ENCODE data around the gene RAET1G. TPM values are rescaled to one million over a fixed set of nuclear protein-coding genes. Genes with fewer than 3 reads are reported as not detected.

RAET1G gene
- total RNA-seq, 1 donor = 1.8 TPM

- H3K4me3 ChIP-seq (ENCODE audit: insufficient read depth, low read length) = no peak overlapping the region
- no peak overlapping the region for H2AFZ ChIP-seq (ENCODE audit: low read length)
- H3K4me2 ChIP-seq (ENCODE audit: insufficient read depth, low read length) = no peak overlapping the region
- peaks cover 9% of the 10 kb centered on the region for H3K27me3 ChIP-seq (ENCODE audit: insufficient read depth, low read length)
- H3K27ac ChIP-seq (ENCODE audit: low read depth, low read length) = no peak overlapping the region
- no peaks in the 10 kb centered on the region for H3K79me2 ChIP-seq (ENCODE audit: insufficient read depth, low read length)
- H3K9me3 ChIP-seq (ENCODE audit: low read depth, low read length) = peaks cover 2% of the 10 kb centered on the region
- no peaks in the 10 kb centered on the region for H4K20me1 ChIP-seq (ENCODE audit: insufficient read depth, low read length)
- no peak for TF ChIP-seq CTCF (IDR thresholded peaks at IDR 0.05; ENCODE audit: extremely low read depth, low read depth, low read length)
- no peak for DNase-seq (ENCODE audit: insufficient read length, low spot score, missing footprints)
- H3K4me1 ChIP-seq (ENCODE audit: insufficient read depth, low read length) = no peaks in the 10 kb centered on the region
- H3K36me3 ChIP-seq (ENCODE audit: insufficient read depth, low read length) = no peaks in the 10 kb centered on the region
Observed at GRCh38 chr6:149876241-149876933, 46.5 kb downstream of the RAET1G start.

GRCh38 chr6:149872233-149872632 is 50.7 kb downstream of the RAET1G start:
- Histone ChIP-seq H2AFZ (ENCODE audit: low read length) (no peak overlapping the region), H3K9me3 (ENCODE audit: low read depth, low read length) (peaks cover 2% of the 10 kb centered on the region), H3K27me3 (ENCODE audit: insufficient read depth, low read length) (no peaks in the 10 kb centered on the region), H3K79me2 (ENCODE audit: insufficient read depth, low read length) (no peaks in the 10 kb centered on the region), H3K27ac (ENCODE audit: low read depth, low read length) (no peak overlapping the region), H3K4me1 (ENCODE audit: insufficient read depth, low read length) (no peaks in the 10 kb centered on the region), H3K4me2 (ENCODE audit: insufficient read depth, low read length) (no peak overlapping the region), H4K20me1 (ENCODE audit: insufficient read depth, low read length) (no peaks in the 10 kb centered on the region), H3K36me3 (ENCODE audit: insufficient read depth, low read length) (no peaks in the 10 kb centered on the region), H3K4me3 (ENCODE audit: insufficient read depth, low read length) (no peak overlapping the region)
- no peak for DNase-seq (ENCODE audit: insufficient read length, low spot score, missing footprints)
- TF ChIP-seq CTCF (IDR thresholded peaks at IDR 0.05; ENCODE audit: extremely low read depth, low read depth, low read length) = no peak

GRCh38 chr6:149871182-149871581 is 51.7 kb downstream of the RAET1G start:
- H3K79me2 ChIP-seq (ENCODE audit: insufficient read depth, low read length) = no peaks in the 10 kb centered on the region
- no peak overlapping the region for H3K4me2 ChIP-seq (ENCODE audit: insufficient read depth, low read length)
- no peaks in the 10 kb centered on the region for H3K27me3 ChIP-seq (ENCODE audit: insufficient read depth, low read length)
- no peak overlapping the region for H2AFZ ChIP-seq (ENCODE audit: low read length)
- H3K9me3 ChIP-seq (ENCODE audit: low read depth, low read length) = peaks cover 2% of the 10 kb centered on the region
- H3K4me1 ChIP-seq (ENCODE audit: insufficient read depth, low read length) = no peaks in the 10 kb centered on the region
- no peaks in the 10 kb centered on the region for H4K20me1 ChIP-seq (ENCODE audit: insufficient read depth, low read length)
- no peak overlapping the region for H3K4me3 ChIP-seq (ENCODE audit: insufficient read depth, low read length)
- no peaks in the 10 kb centered on the region for H3K36me3 ChIP-seq (ENCODE audit: insufficient read depth, low read length)
- TF ChIP-seq CTCF (IDR thresholded peaks at IDR 0.05; ENCODE audit: extremely low read depth, low read depth, low read length) = no peak
- no peak for DNase-seq (ENCODE audit: insufficient read length, low spot score, missing footprints)
- no peak overlapping the region for H3K27ac ChIP-seq (ENCODE audit: low read depth, low read length)

GRCh38 chr6:149869275-149869892 is 53.5 kb downstream of the RAET1G start:
- no peak for TF ChIP-seq CTCF (IDR thresholded peaks at IDR 0.05; ENCODE audit: extremely low read depth, low read depth, low read length)
- H3K4me2 ChIP-seq (ENCODE audit: insufficient read depth, low read length) = no peak overlapping the region
- H3K9me3 ChIP-seq (ENCODE audit: low read depth, low read length) = peaks cover 2% of the 10 kb centered on the region
- no peak overlapping the region for H3K4me3 ChIP-seq (ENCODE audit: insufficient read depth, low read length)
- H4K20me1 ChIP-seq (ENCODE audit: insufficient read depth, low read length) = no peaks in the 10 kb centered on the region
- DNase-seq (ENCODE audit: insufficient read length, low spot score, missing footprints) = no peak
- no peak overlapping the region for H2AFZ ChIP-seq (ENCODE audit: low read length)
- H3K79me2 ChIP-seq (ENCODE audit: insufficient read depth, low read length) = no peaks in the 10 kb centered on the region
- no peaks in the 10 kb centered on the region for H3K4me1 ChIP-seq (ENCODE audit: insufficient read depth, low read length)
- no peak overlapping the region for H3K27ac ChIP-seq (ENCODE audit: low read depth, low read length)
- no peaks in the 10 kb centered on the region for H3K27me3 ChIP-seq (ENCODE audit: insufficient read depth, low read length)
- no peaks in the 10 kb centered on the region for H3K36me3 ChIP-seq (ENCODE audit: insufficient read depth, low read length)

Data from osteoblast (primary cell).